T-cell (primary cell): ENCODE measurements around the gene SLBP. TPM values are rescaled to one million over a fixed set of nuclear protein-coding genes. Genes with fewer than 3 reads are reported as not detected.
"Not testable (repeated sequence)": the region's sequence is repeated elsewhere in the genome, so short reads cannot be mapped to it uniquely, and the experiment has no call there.

Experiments
- ATAC-seq, 4 experiments: fragments of 200-7000 bp in 3 of 4; fragments of 150-1000 bp in 1 of 4; cut with Tn5 transposase; replicated peaks in 1 of 4; 1 replicate in 3 of 4; 2 replicates in 1 of 4; pipeline ENCODE4 v1.10.0; 2021; ENCODE audit warnings: moderate library complexity in 3 of 4, mild to moderate bottlenecking in 2 of 4, moderate number of reproducible peaks in 1 of 4
- CTCF ChIA-PET, 2 donors: fragments of 300-600 bp; sonication (Branson Sonifier 250); formaldehyde crosslinking; loops; one replicate each; lab custom pipeline; 2022; ENCODE audit warnings: antibody characterized with exemption in 2 of 2; lab: Charles Lee
- POLR2A ChIA-PET, 2 donors: fragments of 300-600 bp; sonication (Branson Sonifier 250); formaldehyde crosslinking; loops; one replicate each; lab custom pipeline; 2022; ENCODE audit warnings: antibody characterized with exemption in 2 of 2; lab: Charles Lee
- DNase-seq, 35 experiments: peaks; one replicate each; pipeline versions ENCODE4 v3.0.0 to v3.0.0-alpha.2; 2013 to 2023
- H3K27ac ChIP-seq: one replicate; pipeline ENCODE4 v1.5.1; 2013; ENCODE audit warnings: low read length
- H3K27me3 ChIP-seq, 2 experiments: replicated peaks in 1 of 2; 1 replicate in 1 of 2; 2 replicates in 1 of 2; pipeline versions ENCODE4 v1.6.1 to v1.7.0; 2013; ENCODE audit warnings: low read length in 1 of 2, mixed read lengths in 1 of 2; ENCODE audit not compliant: control insufficient read depth in 2 of 2, insufficient read depth in 2 of 2; ENCODE audit errors: extremely low read depth in 1 of 2
- H3K36me3 ChIP-seq, 2 donors: 1 replicate in 1 of 2; 2 replicates in 1 of 2; pipeline versions ENCODE4 v1.6.1 to v1.7.0; 2013; ENCODE audit warnings: low read length in 1 of 2; ENCODE audit not compliant: control insufficient read depth in 2 of 2, insufficient read depth in 1 of 2; ENCODE audit errors: extremely low read depth in 1 of 2
- H3K4me1 ChIP-seq, 2 experiments: 1 replicate in 1 of 2; 2 replicates in 1 of 2; pipeline versions ENCODE4 v1.6.1 to v1.7.0; 2013; ENCODE audit warnings: low read length in 2 of 2, mixed read lengths in 1 of 2; ENCODE audit not compliant: insufficient read depth in 2 of 2, control insufficient read depth in 1 of 2; ENCODE audit errors: extremely low read depth in 1 of 2
- H3K4me3 ChIP-seq, 2 donors: 1 replicate in 1 of 2; 2 replicates in 1 of 2; pipeline versions ENCODE4 v1.5.1 to v1.7.0; 2013; ENCODE audit warnings: mild to moderate bottlenecking in 2 of 2, low read length in 1 of 2, moderate library complexity in 1 of 2; ENCODE audit not compliant: control insufficient read depth in 1 of 2; ENCODE audit errors: extremely low read depth in 1 of 2
- H3K9me3 ChIP-seq: 2 replicates; pipeline ENCODE4 v1.7.0; 2013
- H3K27ac Mint-ChIP-seq, 2 donors: one replicate each; pipeline ENCODE4 v1.8.0; 2020 to 2021; ENCODE audit warnings: mild to moderate bottlenecking in 2 of 2, mixed read lengths in 2 of 2
- H3K27me3 Mint-ChIP-seq, 2 donors: one replicate each; pipeline ENCODE4 v1.8.0; 2021 to 2022; ENCODE audit warnings: mixed read lengths in 2 of 2
- H3K36me3 Mint-ChIP-seq: one replicate; pipeline ENCODE4 v1.8.0; 2021; ENCODE audit warnings: mixed read lengths
- H3K4me1 Mint-ChIP-seq, 3 donors: one replicate each; pipeline ENCODE4 v1.8.0; 2020 to 2022; ENCODE audit warnings: mixed read lengths in 3 of 3, mild to moderate bottlenecking in 1 of 3
- H3K4me3 Mint-ChIP-seq, 3 donors: one replicate each; pipeline ENCODE4 v1.8.0; 2020 to 2022; ENCODE audit warnings: mild to moderate bottlenecking in 3 of 3, mixed read lengths in 3 of 3, moderate library complexity in 3 of 3
- H3K9me3 Mint-ChIP-seq, 3 donors: one replicate each; pipeline ENCODE4 v1.8.0; 2020 to 2022; ENCODE audit warnings: mixed read lengths in 3 of 3
- WGBS: methylation state at CpG from one replicate; pipeline ENCODE4 v1.1.5; 2013; ENCODE audit warnings: missing lambda C conversion rate; ENCODE audit not compliant: insufficient coverage; 5-methylcytosine and 5-hydroxymethylcytosine counted together
- total RNA-seq, 35 experiments: library from RNA in 6 of 35; stranded (reverse) in 6 of 35; fragments of 120-200 nt in 1 of 35; gene quantifications; one replicate each; pipeline versions ENCODE4 v1.2.1 to v1.2.4 and lab custom pipeline; 2013 to 2026

Gene SLBP
- total RNA-seq, 5 donors from 2014 or later (not counting 1 experiment from before 2014, with no cell fraction given): 30.1 to 42.3 (median 36.1) TPM

- H3K27ac Mint-ChIP-seq, ATAC-seq, H3K4me3 ChIP-seq, H3K4me3 Mint-ChIP-seq, DNase-seq, H3K27ac ChIP-seq, POLR2A ChIA-PET, H3K9me3 ChIP-seq, H3K4me1 Mint-ChIP-seq, H3K36me3 Mint-ChIP-seq, H3K4me1 ChIP-seq, H3K36me3 ChIP-seq, CTCF ChIA-PET, H3K27me3 ChIP-seq, H3K9me3 Mint-ChIP-seq, H3K27me3 Mint-ChIP-seq: not testable (repeated sequence)
- WGBS: 90% methylated on average over 12 of the region's 20 CpGs
Measured at GRCh38 chr4:1671011-1671410, 41.1 kb downstream of the SLBP start.

- no peak overlapping the region for H3K27ac Mint-ChIP-seq
- ChIA-PET CTCF (no interaction called here), POLR2A (no interaction called here)
- H3K4me1 Mint-ChIP-seq: no peaks in the 10 kb centered on the region
- no peak overlapping the region for H3K27ac ChIP-seq
- ATAC-seq: no peak
- H3K4me3 ChIP-seq: no peak overlapping the region
- H3K36me3 Mint-ChIP-seq: no peaks in the 10 kb centered on the region
- WGBS: 93% methylated on average over 11 of the region's 11 CpGs
- H3K9me3 Mint-ChIP-seq: no peaks in the 10 kb centered on the region
- no peak overlapping the region for H3K4me3 Mint-ChIP-seq
- H3K27me3 ChIP-seq: no peaks in the 10 kb centered on the region
- no peaks in the 10 kb centered on the region for H3K4me1 ChIP-seq
- H3K36me3 ChIP-seq: no peaks in the 10 kb centered on the region
- DNase-seq: no peak
- H3K27me3 Mint-ChIP-seq: no peaks in the 10 kb centered on the region
- H3K9me3 ChIP-seq: no peaks in the 10 kb centered on the region
Measured at GRCh38 chr4:1670279-1670678, 41.8 kb downstream of the SLBP start.

- ATAC-seq (no peak), DNase-seq (no peak)
- no peaks in the 10 kb centered on the region for H3K9me3 Mint-ChIP-seq
- no peaks in the 10 kb centered on the region for H3K27me3 Mint-ChIP-seq
- no peaks in the 10 kb centered on the region for H3K27me3 ChIP-seq
- H3K36me3 Mint-ChIP-seq: no peaks in the 10 kb centered on the region
- ChIA-PET POLR2A (no interaction called here), CTCF (no interaction called here)
- H3K36me3 ChIP-seq: no peaks in the 10 kb centered on the region
- H3K4me3 Mint-ChIP-seq: no peak overlapping the region
- no peaks in the 10 kb centered on the region for H3K4me1 Mint-ChIP-seq
- no peak overlapping the region for H3K27ac Mint-ChIP-seq
- H3K27ac ChIP-seq: no peak overlapping the region
- H3K9me3 ChIP-seq: no peaks in the 10 kb centered on the region
- no peaks in the 10 kb centered on the region for H3K4me1 ChIP-seq
- H3K4me3 ChIP-seq: no peak overlapping the region
- WGBS: 94% methylated on average over 21 of the region's 21 CpGs
Measured at GRCh38 chr4:1669850-1670249, 42.3 kb downstream of the SLBP start.

- H3K4me3 ChIP-seq: no peak overlapping the region
- DNase-seq (no peak), ATAC-seq (no peak)
- no peak overlapping the region for H3K27ac ChIP-seq
- Mint-ChIP-seq H3K4me1 (no peaks in the 10 kb centered on the region), H3K9me3 (no peaks in the 10 kb centered on the region), H3K27ac (no peak overlapping the region), H3K4me3 (no peak overlapping the region), H3K27me3 (no peaks in the 10 kb centered on the region), H3K36me3 (no peaks in the 10 kb centered on the region)
- ChIA-PET POLR2A (no interaction called here), CTCF (no interaction called here)
- H3K9me3 ChIP-seq: no peaks in the 10 kb centered on the region
- H3K27me3 ChIP-seq: no peaks in the 10 kb centered on the region
- H3K36me3 ChIP-seq: no peaks in the 10 kb centered on the region
- WGBS: 95% methylated on average over 10 of the region's 12 CpGs
- no peaks in the 10 kb centered on the region for H3K4me1 ChIP-seq
Measured at GRCh38 chr4:1669270-1669669, 42.8 kb downstream of the SLBP start.

GRCh38 chr4:1668488-1668840 lies 43.7 kb downstream of the SLBP start:
- ChIA-PET POLR2A (no interaction called here), CTCF (no interaction called here)
- H3K27ac Mint-ChIP-seq: no peak overlapping the region
- H3K36me3 Mint-ChIP-seq: peaks cover 3% of the 10 kb centered on the region
- H3K4me3 ChIP-seq: no peak overlapping the region
- H3K4me1 Mint-ChIP-seq: no peaks in the 10 kb centered on the region
- H3K27me3 ChIP-seq: no peaks in the 10 kb centered on the region
- 86% methylated on average over 7 of the region's 8 CpGs for WGBS
- ATAC-seq (no peak), DNase-seq (no peak)
- H3K27me3 Mint-ChIP-seq: no peaks in the 10 kb centered on the region
- no peaks in the 10 kb centered on the region for H3K36me3 ChIP-seq
- no peaks in the 10 kb centered on the region for H3K9me3 ChIP-seq
- H3K27ac ChIP-seq: no peak overlapping the region
- H3K9me3 Mint-ChIP-seq: no peaks in the 10 kb centered on the region
- no peaks in the 10 kb centered on the region for H3K4me1 ChIP-seq
- no peak overlapping the region for H3K4me3 Mint-ChIP-seq

GRCh38 chr4:1667273-1667672 lies 44.8 kb downstream of the SLBP start:
- CTCF ChIA-PET: interaction anchor here in 1 of 2 donors (0.7 kb wide), 1 partner anchor 316 kb away, joined by 3 read pairs; no protein-coding TSS in a partner anchor
- no peaks in the 10 kb centered on the region for H3K27me3 ChIP-seq

GRCh38 chr4:1666391-1666790 lies 45.7 kb downstream of the SLBP start:
- Histone ChIP-seq H3K36me3 (no peaks in the 10 kb centered on the region), H3K4me1 (no peaks in the 10 kb centered on the region), H3K4me3 (no peak overlapping the region), H3K27me3 (no peaks in the 10 kb centered on the region), H3K9me3 (no peaks in the 10 kb centered on the region), H3K27ac (no peak overlapping the region)
- ATAC-seq (no peak), DNase-seq (no peak)
- Mint-ChIP-seq H3K4me1 (no peaks in the 10 kb centered on the region), H3K9me3 (no peaks in the 10 kb centered on the region), H3K4me3 (no peak overlapping the region), H3K27me3 (no peaks in the 10 kb centered on the region), H3K27ac (no peak overlapping the region), H3K36me3 (peaks cover 3% of the 10 kb centered on the region)
- CTCF ChIA-PET: no interaction called here
- WGBS: 93% methylated on average over 10 of the region's 12 CpGs
- POLR2A ChIA-PET: no interaction called here

More at GRCh38 chr4:1667273-1667672, 44.8 kb downstream of the SLBP start:
- POLR2A ChIA-PET: no interaction called here
- H3K27me3 Mint-ChIP-seq: no peaks in the 10 kb centered on the region
- no peaks in the 10 kb centered on the region for H3K4me1 Mint-ChIP-seq
- WGBS: 98% methylated on average over 13 of the region's 15 CpGs
- no peak for DNase-seq
- H3K27ac Mint-ChIP-seq: no peak overlapping the region
- peaks cover 3% of the 10 kb centered on the region for H3K36me3 Mint-ChIP-seq
- H3K4me3 Mint-ChIP-seq: no peak overlapping the region
- H3K9me3 ChIP-seq: no peaks in the 10 kb centered on the region
- no peak for ATAC-seq
- H3K4me1 ChIP-seq: no peaks in the 10 kb centered on the region
- no peaks in the 10 kb centered on the region for H3K9me3 Mint-ChIP-seq
- no peak overlapping the region for H3K27ac ChIP-seq
- no peaks in the 10 kb centered on the region for H3K36me3 ChIP-seq
- H3K4me3 ChIP-seq: no peak overlapping the region
